PFSK-1 (cell line): ENCODE data around the gene ITGB8.

Experiments used
- FOXP2 ChIP-seq: optimal IDR thresholded peaks from 2 replicates; pipeline ENCODE3; 2011; ENCODE audit warnings: borderline replicate concordance, control low read depth, inconsistent platforms; ENCODE audit not compliant: insufficient read depth; ENCODE audit errors: extremely low read length, extremely low read depth
- POLR2AphosphoS5 ChIP-seq: IDR thresholded peaks from 2 replicates; pipeline ENCODE4 v1.6.1; 2012; ENCODE audit warnings: low read depth, mild to moderate bottlenecking, control low read depth, low read length, moderate library complexity
- SIN3A ChIP-seq: IDR thresholded peaks from 2 replicates; pipeline ENCODE4 v1.6.1; 2012; ENCODE audit warnings: mild to moderate bottlenecking, low read length, moderate library complexity, borderline replicate concordance; ENCODE audit not compliant: insufficient read depth
- TAF1 ChIP-seq: IDR thresholded peaks from 2 replicates; pipeline ENCODE4 v1.6.1; 2012; ENCODE audit warnings: low read length, control low read depth, borderline replicate concordance; ENCODE audit not compliant: insufficient read depth
- TF ChIP-seq, protein P1 (sequence below), 2 experiments: IDR thresholded peaks; 2 replicates each; pipeline versions ENCODE4 v1.6.1 to v1.8.0; 2011 to 2012; ENCODE audit warnings: low read depth in 2 of 2, low read length in 2 of 2, control low read depth in 1 of 2, inconsistent platforms in 1 of 2, mild to moderate bottlenecking in 1 of 2, moderate library complexity in 1 of 2; ENCODE audit not compliant: insufficient read depth in 1 of 2

ITGB8 gene

GRCh38 chr7:20441991-20442441 is 111.3 kb downstream of the ITGB8 start:
- TF ChIP-seq, protein P1, sequence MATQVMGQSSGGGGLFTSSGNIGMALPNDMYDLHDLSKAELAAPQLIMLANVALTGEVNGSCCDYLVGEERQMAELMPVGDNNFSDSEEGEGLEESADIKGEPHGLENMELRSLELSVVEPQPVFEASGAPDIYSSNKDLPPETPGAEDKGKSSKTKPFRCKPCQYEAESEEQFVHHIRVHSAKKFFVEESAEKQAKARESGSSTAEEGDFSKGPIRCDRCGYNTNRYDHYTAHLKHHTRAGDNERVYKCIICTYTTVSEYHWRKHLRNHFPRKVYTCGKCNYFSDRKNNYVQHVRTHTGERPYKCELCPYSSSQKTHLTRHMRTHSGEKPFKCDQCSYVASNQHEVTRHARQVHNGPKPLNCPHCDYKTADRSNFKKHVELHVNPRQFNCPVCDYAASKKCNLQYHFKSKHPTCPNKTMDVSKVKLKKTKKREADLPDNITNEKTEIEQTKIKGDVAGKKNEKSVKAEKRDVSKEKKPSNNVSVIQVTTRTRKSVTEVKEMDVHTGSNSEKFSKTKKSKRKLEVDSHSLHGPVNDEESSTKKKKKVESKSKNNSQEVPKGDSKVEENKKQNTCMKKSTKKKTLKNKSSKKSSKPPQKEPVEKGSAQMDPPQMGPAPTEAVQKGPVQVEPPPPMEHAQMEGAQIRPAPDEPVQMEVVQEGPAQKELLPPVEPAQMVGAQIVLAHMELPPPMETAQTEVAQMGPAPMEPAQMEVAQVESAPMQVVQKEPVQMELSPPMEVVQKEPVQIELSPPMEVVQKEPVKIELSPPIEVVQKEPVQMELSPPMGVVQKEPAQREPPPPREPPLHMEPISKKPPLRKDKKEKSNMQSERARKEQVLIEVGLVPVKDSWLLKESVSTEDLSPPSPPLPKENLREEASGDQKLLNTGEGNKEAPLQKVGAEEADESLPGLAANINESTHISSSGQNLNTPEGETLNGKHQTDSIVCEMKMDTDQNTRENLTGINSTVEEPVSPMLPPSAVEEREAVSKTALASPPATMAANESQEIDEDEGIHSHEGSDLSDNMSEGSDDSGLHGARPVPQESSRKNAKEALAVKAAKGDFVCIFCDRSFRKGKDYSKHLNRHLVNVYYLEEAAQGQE (IDR thresholded peaks at IDR 0.05; ENCODE audit: insufficient read depth in 1 of 2, low read depth in 2 of 2, low read length in 2 of 2), result no peak
- TF ChIP-seq FOXP2 (no peak), SIN3A (no peak), POLR2AphosphoS5 (no peak), TAF1 (no peak)

DNA sequence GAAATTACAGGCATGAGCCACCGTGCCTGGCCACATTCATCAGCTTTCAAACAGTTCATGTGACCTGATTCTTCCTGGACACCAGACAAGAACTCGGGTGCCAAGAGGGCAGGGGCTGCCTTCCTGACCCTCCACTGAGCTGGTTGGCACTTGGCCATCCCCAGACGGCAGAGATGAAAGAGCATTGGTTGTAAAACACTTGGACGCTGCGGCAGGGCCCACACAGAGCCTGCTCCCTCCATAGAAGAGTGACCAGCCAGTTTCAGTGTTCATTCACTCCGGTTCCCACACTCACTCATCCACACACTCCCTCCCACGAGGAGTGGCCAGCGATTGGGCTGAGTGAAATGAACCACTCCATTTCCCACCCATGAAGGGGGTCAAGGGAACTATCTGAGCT is 112.3 kb downstream of the ITGB8 start:
- TF ChIP-seq FOXP2, result no peak
- no peak for TF ChIP-seq POLR2AphosphoS5
- TF ChIP-seq SIN3A, result no peak
- TF ChIP-seq, protein P1 (IDR thresholded peaks at IDR 0.05; ENCODE audit: insufficient read depth in 1 of 2, low read depth in 2 of 2, low read length in 2 of 2), result no peak
- TF ChIP-seq TAF1, result no peak

DNA sequence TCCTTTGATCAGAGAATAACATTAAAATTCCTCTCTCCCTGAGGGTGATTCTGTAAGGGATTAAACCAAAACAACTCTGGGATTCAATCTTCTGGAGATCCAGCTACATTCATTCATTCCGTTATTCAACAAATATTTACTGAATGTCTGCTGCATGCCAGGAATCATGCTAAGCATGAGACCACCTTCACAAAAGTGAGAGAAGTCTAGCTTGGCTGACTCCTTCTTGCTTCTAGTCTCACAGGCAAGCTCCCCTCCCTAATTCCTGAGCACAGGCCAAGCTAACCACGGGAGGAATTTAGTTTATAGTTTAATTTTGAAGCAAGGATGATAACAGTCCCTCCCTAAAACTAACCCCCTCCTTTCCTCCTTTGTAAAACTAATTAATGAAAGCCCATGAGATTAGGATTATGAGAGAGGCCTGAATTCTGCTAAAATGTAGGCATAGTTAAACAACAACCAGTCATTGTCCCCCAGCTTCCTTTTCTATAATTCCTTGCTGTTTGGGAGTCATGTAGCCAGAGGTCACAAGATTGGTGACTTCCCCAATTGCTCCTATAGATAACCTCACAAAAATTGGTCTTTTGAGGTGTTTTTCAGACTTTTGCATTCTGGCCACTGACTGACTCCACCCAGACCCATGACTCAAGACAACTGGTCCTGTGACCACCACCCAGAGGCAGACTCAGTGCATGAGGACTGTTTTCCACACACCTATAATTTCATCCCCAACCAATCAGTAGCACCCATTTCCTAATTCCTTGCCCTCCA is 113.5 kb downstream of the ITGB8 start:
- TF ChIP-seq POLR2AphosphoS5, result no peak
- TF ChIP-seq, protein P1 (IDR thresholded peaks at IDR 0.05; ENCODE audit: insufficient read depth in 1 of 2, low read depth in 2 of 2, low read length in 2 of 2), result no peak
- no peak for TF ChIP-seq TAF1
- no peak for TF ChIP-seq FOXP2

- TF ChIP-seq, protein P1 (IDR thresholded peaks at IDR 0.05; ENCODE audit: insufficient read depth in 1 of 2, low read depth in 2 of 2, low read length in 2 of 2), result no peak
- TF ChIP-seq POLR2AphosphoS5, result no peak
- no peak for TF ChIP-seq FOXP2
- no peak for TF ChIP-seq TAF1
- TF ChIP-seq SIN3A, result no peak
Measured at GRCh38 chr7:20447021-20447650, 116.4 kb downstream of the ITGB8 start.
